ENCODE measurements around the gene TMEM131.

Gene TMEM131

DNA sequence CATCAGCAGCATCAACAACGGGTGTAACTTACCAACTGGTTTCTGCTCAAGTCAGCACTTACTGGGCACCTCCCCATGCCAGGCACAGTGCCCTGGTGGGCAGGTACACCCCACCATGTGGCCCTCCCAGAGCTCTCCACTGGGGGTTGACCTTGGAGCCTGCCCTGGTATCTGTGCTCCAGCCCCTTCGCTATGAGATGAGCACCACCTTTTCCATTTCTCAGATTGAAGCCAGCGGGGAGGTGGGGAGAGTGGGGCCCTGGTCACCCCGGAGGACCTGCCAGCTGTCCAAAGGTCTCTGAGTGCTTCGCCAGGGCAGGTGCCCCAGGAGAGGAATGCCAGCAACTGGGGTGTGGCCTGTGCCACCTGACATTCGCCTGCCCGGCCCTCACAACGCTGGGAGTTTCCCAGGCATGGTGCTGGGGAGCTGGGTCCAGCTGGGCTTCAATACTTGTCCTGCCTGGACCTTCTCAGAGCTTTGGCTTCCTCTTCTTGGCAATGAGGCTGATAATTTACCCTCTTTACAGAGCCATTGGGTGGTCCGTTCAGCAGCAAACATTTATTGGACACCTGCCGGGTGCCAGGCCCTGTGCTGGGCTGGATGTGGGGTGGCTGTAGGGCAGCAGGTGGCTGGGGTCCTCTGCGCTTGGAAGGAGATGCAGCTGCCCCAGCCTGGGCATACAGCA is 288.2 kb downstream of the TMEM131 start:
- DNase-seq (ENCODE audit: low read depth in 2 of 2), result no peak

GRCh38 chr2:97706708-97707345 is 288.9 kb downstream of the TMEM131 start:
- DNase-seq (ENCODE audit: low read depth in 2 of 2), result no peak

All from stimulated activated CD4-positive, alpha-beta T cell treated with anti-CD3 and anti-CD28 coated beads, Interleukin-1b, Interleukin-23, amount 100 ng/mL, for 4 hours (primary cell).